Thyroid gland (tissue), 4 donors: Measurements from ENCODE around the gene PSD2.

Experiments used
- POLR2A ChIP-seq, 2 donors: fragments of 450-650 bp; IDR thresholded peaks; one replicate each; pipeline ENCODE4 v1.6.1; 2017; ENCODE audit warnings: antibody characterized with exemption in 2 of 2, mild to moderate bottlenecking in 2 of 2, moderate library complexity in 1 of 2
- TF ChIP-seq, protein P1 (sequence below), 6 experiments: fragments of 200-600 bp in 3 of 6; fragments of 450-650 bp in 3 of 6; sonication (generic) in 3 of 6; IDR thresholded peaks; one replicate each; pipeline ENCODE4 v1.5.1; 2016 to 2019; ENCODE audit warnings: antibody characterized with exemption in 6 of 6, mild to moderate bottlenecking in 2 of 6, inconsistent platforms in 1 of 6, moderate library complexity in 1 of 6

DNA sequence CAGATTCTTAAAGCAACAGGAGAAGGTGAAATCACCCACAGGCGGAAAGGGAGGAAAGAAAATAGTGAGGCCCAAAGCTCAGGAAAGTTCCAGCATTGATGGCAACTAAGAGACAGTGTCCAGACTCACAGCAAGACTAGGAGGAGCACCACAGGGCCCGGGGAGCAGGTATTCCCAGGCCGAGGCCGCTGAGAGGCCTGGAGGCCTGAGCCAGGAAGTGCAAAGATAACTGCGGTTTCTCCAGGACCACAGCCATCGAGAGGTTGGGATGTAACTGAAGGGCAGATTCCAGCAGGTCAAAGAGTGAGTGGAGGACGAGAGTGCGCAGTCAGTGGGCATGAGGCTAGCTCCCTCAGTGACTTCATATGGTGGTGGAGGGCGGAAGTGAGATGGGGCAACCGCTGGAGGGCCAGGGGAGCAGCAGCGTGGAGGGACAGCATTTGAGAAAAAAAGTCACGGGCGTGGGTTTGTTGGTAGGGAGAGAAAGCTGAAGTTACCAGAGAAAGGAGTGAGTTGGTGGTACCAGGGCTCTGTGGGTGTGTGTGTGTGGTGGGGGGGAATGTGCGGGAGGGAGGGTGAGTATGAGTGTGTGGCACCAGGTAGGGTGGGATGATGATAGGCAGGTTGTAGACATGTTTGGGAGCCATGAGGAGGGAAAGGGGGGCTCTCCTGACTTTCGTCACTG, 89.7 kb downstream of the PSD2 start:
- TF ChIP-seq, protein P1, sequence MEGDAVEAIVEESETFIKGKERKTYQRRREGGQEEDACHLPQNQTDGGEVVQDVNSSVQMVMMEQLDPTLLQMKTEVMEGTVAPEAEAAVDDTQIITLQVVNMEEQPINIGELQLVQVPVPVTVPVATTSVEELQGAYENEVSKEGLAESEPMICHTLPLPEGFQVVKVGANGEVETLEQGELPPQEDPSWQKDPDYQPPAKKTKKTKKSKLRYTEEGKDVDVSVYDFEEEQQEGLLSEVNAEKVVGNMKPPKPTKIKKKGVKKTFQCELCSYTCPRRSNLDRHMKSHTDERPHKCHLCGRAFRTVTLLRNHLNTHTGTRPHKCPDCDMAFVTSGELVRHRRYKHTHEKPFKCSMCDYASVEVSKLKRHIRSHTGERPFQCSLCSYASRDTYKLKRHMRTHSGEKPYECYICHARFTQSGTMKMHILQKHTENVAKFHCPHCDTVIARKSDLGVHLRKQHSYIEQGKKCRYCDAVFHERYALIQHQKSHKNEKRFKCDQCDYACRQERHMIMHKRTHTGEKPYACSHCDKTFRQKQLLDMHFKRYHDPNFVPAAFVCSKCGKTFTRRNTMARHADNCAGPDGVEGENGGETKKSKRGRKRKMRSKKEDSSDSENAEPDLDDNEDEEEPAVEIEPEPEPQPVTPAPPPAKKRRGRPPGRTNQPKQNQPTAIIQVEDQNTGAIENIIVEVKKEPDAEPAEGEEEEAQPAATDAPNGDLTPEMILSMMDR (IDR thresholded peaks at IDR 0.05), result no peak
- TF ChIP-seq POLR2A (IDR thresholded peaks at IDR 0.05), result no peak
